Measurements from ENCODE around the gene SMC2.

- TF ChIP-seq CTCF (IDR thresholded peaks at IDR 0.05) (no peak), RFX5 (IDR thresholded peaks at IDR 0.05) (no peak), EP300 (IDR thresholded peaks at IDR 0.05) (no peak), USF2 (IDR thresholded peaks at IDR 0.05) (no peak), POLR2A (IDR thresholded peaks at IDR 0.05; ENCODE audit: low read length) (no peak), JUN (IDR thresholded peaks at IDR 0.05) (no peak), REST (IDR thresholded peaks at IDR 0.05) (no peak), HOXB13 (CRISPR knock-in tag; IDR thresholded peaks at IDR 0.05; ENCODE audit: low read depth) (no peak), POLR2AphosphoS2 (conservative IDR thresholded peaks at IDR 0.05; ENCODE audit: low read length) (no peak), CEBPB (IDR thresholded peaks at IDR 0.05) (peak; percentile 14 to 33; a peak in 1 of 4 replicates), CHD2 (IDR thresholded peaks at IDR 0.05; ENCODE audit: low read length, partially characterized antibody) (no peak), SREBF2 (IDR thresholded peaks at IDR 0.05) (no peak), PBX3 (IDR thresholded peaks at IDR 0.05) (no peak)
Observed at GRCh38 chr9:104073770-104074133, 20.4 kb upstream of the SMC2 start.

Data from A549 (cell line).